Neural progenitor cell (in vitro differentiated cells): ENCODE results near the gene ARHGEF5.

Experiments used
- CTCF ChIP-seq: fragments of 200-600 bp; sonication (generic); IDR thresholded peaks from 2 replicates; pipeline ENCODE4 v1.5.1; 2017; ENCODE audit warnings: antibody characterized with exemption, mild to moderate bottlenecking
- EZH2 ChIP-seq: fragments of 200-600 bp; sonication (generic); IDR thresholded peaks from 2 replicates; pipeline ENCODE4 v1.6.1; 2017; ENCODE audit warnings: antibody characterized with exemption, mild to moderate bottlenecking, moderate library complexity
- EZH2phosphoT487 ChIP-seq: fragments of 200-600 bp; sonication (generic); IDR thresholded peaks from 2 replicates; pipeline ENCODE4 v1.6.1; 2017; ENCODE audit warnings: antibody characterized with exemption

DNA sequence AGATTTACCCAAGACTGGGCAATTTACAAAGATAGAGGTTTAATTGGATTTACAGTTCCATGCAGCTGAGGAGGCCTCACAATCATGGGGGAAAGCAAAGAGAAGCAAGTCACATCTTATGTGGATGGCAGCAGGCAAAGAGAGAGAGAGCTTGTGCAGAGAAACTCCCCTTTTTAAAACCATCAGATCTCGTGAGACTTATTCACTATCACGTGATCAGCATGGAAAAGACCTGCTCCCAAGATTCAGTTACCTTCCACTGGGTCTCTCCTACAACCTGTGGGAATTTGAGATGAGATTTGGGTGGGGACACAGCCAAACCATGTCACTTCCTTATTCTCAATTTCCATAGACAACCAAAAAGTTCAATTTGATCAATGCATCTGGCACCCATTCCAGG is 73.2 kb downstream of the ARHGEF5 start:
- TF ChIP-seq CTCF, result no peak
- no peak for TF ChIP-seq EZH2
- TF ChIP-seq EZH2phosphoT487, result no peak
